HEK293T (cell line): ENCODE measurements around the gene TRIM2.

ENCODE experiments used
- CTCF ChIA-PET: fragments of 350-600 bp; formaldehyde crosslinking; extraction: SDS; loops from one replicate; lab custom pipeline; 2021; ENCODE audit warnings: antibody characterized with exemption, inconsistent platforms; lab: Yijun Ruan, JAX
- POLR2A ChIA-PET: fragments of 350-600 bp; formaldehyde crosslinking; extraction: SDS; loops from one replicate; lab custom pipeline; 2020; ENCODE audit warnings: antibody characterized with exemption, inconsistent platforms; lab: Yijun Ruan, JAX
- DNase-seq: peaks from one replicate; pipeline ENCODE4 v3.0.0; 2012; ENCODE audit warnings: mixed read lengths; ENCODE audit errors: extremely low spot score
- ARNT ChIP-seq: fragments of 450-650 bp; IDR thresholded peaks from 2 replicates; pipeline ENCODE4 v1.6.1; 2017; ENCODE audit warnings: mild to moderate bottlenecking
- BHLHE40 ChIP-seq: fragments of 450-650 bp; IDR thresholded peaks from 2 replicates; pipeline ENCODE4 v1.6.1; 2016; ENCODE audit warnings: mild to moderate bottlenecking, moderate library complexity, borderline replicate concordance
- CTBP1 ChIP-seq: fragments of 450-650 bp; IDR thresholded peaks from 2 replicates; pipeline ENCODE4 v1.6.1; 2016; ENCODE audit warnings: borderline replicate concordance
- ELF4 ChIP-seq: fragments of 450-650 bp; IDR thresholded peaks from 2 replicates; pipeline ENCODE4 v1.6.1; 2017; ENCODE audit warnings: antibody characterized with exemption
- FOXA1 ChIP-seq: fragments of 450-650 bp; IDR thresholded peaks from 2 replicates; pipeline ENCODE4 v1.6.1; 2016; ENCODE audit warnings: mild to moderate bottlenecking
- FOXK2 ChIP-seq: fragments of 450-650 bp; IDR thresholded peaks from 2 replicates; pipeline ENCODE4 v1.6.1; 2016; ENCODE audit warnings: mild to moderate bottlenecking
- FOXM1 ChIP-seq: fragments of 450-650 bp; IDR thresholded peaks from 2 replicates; pipeline ENCODE4 v1.6.1; 2017; ENCODE audit warnings: mild to moderate bottlenecking, borderline replicate concordance
- HDGF ChIP-seq: fragments of 450-650 bp; IDR thresholded peaks from 2 replicates; pipeline ENCODE4 v1.6.1; 2017; ENCODE audit warnings: antibody characterized with exemption, borderline replicate concordance
- L3MBTL2 ChIP-seq: fragments of 450-650 bp; conservative IDR thresholded peaks from 2 replicates; pipeline ENCODE4 v1.6.1; 2016; ENCODE audit warnings: mild to moderate bottlenecking
- LEF1 ChIP-seq: fragments of 450-650 bp; IDR thresholded peaks from 2 replicates; pipeline ENCODE4 v1.6.1; 2017; ENCODE audit warnings: mild to moderate bottlenecking, borderline replicate concordance
- NFRKB ChIP-seq: fragments of 450-650 bp; IDR thresholded peaks from 2 replicates; pipeline ENCODE4 v1.6.1; 2016; ENCODE audit warnings: mild to moderate bottlenecking, moderate library complexity
- SP1 ChIP-seq: fragments of 450-650 bp; IDR thresholded peaks from 2 replicates; pipeline ENCODE4 v1.6.1; 2017
- SUZ12 ChIP-seq: fragments of 450-650 bp; IDR thresholded peaks from 2 replicates; pipeline ENCODE4 v1.6.1; 2016; ENCODE audit warnings: mild to moderate bottlenecking
- TARDBP ChIP-seq: fragments of 450-650 bp; IDR thresholded peaks from 2 replicates; pipeline ENCODE4 v1.6.1; 2016
- ZNF384 ChIP-seq: fragments of 450-650 bp; IDR thresholded peaks from 2 replicates; pipeline ENCODE4 v1.6.1; 2016
- TF ChIP-seq, protein P1 (sequence below): fragments of 450-650 bp; IDR thresholded peaks from 2 replicates; pipeline ENCODE4 v1.6.1; 2016

Gene TRIM2

DNA sequence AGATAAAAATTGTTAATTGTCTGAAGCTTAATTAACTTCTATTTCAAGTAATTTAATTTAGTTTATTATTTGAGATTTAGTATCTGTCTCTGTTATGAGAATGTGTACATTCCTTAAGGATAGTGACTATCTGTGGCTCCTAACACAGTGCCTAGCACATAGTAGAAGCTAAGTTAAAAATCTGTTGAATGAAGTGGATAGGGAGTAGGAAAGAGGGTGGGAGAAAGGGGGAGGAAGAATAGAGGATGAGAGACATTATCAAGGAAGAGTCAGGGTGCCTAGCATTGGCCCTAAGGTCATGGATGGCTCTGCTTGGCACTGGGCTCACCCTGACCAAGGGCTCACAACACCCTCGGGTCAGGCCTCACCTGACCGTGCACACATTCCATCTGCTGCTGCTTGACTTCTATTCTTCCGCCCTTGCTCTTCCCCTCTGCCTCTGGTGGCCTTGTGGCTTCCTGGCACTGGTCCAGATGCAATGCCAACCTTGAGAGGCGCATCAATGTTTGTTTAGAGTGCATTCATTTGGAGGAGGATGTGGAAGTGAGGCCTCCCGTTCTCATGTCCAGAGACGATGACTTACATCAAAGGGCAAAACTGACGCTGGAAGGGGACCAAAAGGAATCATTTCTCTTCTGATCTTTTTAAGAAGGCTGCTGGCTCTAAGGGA is 42.3 kb downstream of the TRIM2 start:
- ChIA-PET CTCF (no interaction called here), POLR2A (no interaction called here)
- DNase-seq: no peak
- TF ChIP-seq ZNF384 (no peak), LEF1 (no peak), FOXA1 (no peak), SP1 (no peak), SUZ12 (no peak), ARNT (no peak), NFRKB (no peak), FOXM1 (no peak), L3MBTL2 (no peak), CTBP1 (no peak), HDGF (no peak), TARDBP (no peak), ELF4 (no peak), BHLHE40 (no peak), FOXK2 (no peak)
- TF ChIP-seq, protein P1, sequence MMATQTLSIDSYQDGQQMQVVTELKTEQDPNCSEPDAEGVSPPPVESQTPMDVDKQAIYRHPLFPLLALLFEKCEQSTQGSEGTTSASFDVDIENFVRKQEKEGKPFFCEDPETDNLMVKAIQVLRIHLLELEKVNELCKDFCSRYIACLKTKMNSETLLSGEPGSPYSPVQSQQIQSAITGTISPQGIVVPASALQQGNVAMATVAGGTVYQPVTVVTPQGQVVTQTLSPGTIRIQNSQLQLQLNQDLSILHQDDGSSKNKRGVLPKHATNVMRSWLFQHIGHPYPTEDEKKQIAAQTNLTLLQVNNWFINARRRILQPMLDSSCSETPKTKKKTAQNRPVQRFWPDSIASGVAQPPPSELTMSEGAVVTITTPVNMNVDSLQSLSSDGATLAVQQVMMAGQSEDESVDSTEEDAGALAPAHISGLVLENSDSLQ: no peak

DNA sequence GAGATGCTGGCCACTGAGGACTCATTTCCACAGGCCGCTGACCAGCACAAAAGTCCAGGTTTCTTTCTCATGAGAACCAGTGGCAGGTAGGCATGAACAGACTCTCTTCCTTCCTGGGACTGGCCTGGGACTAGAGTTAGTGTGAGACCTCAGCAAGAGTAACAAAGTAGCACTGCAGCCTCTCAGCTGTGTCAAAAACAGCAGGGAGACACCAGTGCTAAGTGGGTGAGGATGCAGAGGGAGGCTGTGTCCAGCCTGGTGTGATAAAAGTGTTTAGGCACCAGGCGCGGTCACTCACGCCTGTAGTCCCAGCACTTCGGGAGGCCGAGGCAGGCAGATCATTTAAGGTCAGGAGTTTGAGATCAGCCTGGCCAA is 42.9 kb downstream of the TRIM2 start:
- TF ChIP-seq, protein P1: no peak
- TF ChIP-seq ZNF384 (no peak), FOXM1 (no peak), HDGF (no peak), BHLHE40 (no peak), ARNT (no peak), CTBP1 (no peak), SUZ12 (no peak), ELF4 (no peak), LEF1 (no peak), FOXK2 (no peak), TARDBP (no peak), NFRKB (no peak), SP1 (no peak)
- DNase-seq: no peak
- POLR2A ChIA-PET: interaction anchor here (1.2 kb wide), 1 partner anchor 10 kb away, joined by 4 read pairs; no protein-coding TSS in a partner anchor
- CTCF ChIA-PET: interaction anchor here (0.6 kb wide), 1 partner anchor 12 kb away, joined by 9 read pairs; no protein-coding TSS in a partner anchor

DNA sequence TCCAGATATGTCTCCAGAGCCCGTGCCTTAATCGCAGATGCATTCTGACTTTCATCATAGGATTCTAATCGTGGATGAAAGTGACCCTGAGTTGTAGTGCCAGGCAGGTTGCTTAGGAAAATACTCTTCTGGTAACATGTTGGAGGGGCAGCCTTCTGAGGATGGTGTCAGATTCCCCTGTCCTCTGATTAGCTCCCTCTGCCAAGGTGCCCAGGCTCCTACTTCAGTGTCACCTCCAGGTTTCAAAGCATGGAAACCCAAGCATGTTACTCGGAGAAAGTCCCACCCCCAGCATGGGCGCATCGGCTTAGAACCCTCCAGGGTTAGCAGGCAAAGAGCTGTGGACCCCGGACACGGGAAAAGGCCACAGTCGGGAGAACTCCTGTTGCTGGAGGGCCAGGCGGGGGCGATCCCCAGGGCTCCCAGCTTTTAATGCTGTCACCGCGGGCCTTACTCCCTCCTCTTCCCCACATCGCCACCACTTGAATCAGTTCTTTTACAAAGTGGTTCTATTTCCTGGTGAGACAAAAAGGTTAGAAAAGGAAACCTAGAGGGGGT is 44.5 kb downstream of the TRIM2 start:
- POLR2A ChIA-PET: interaction anchor here (0.7 to 2.9 kb wide), 15 partner anchors 8 to 106 kb away, joined by 3 to 18 read pairs (median 4); partner anchors contain the start of gene TRIM2
- DNase-seq: peak; percentile 33
- TF ChIP-seq FOXA1: no peak
- TF ChIP-seq BHLHE40: no peak
- no peak for TF ChIP-seq ELF4
- TF ChIP-seq SUZ12: no peak
- no peak for TF ChIP-seq CTBP1
- no peak for TF ChIP-seq HDGF
- TF ChIP-seq TARDBP: no peak
- no peak for TF ChIP-seq L3MBTL2
- no peak for TF ChIP-seq FOXM1
- CTCF ChIA-PET: interaction anchor here (0.6 to 2.4 kb wide), 2 partner anchors 28 to 106 kb away, joined by 5 to 11 read pairs; no protein-coding TSS in a partner anchor

DNA sequence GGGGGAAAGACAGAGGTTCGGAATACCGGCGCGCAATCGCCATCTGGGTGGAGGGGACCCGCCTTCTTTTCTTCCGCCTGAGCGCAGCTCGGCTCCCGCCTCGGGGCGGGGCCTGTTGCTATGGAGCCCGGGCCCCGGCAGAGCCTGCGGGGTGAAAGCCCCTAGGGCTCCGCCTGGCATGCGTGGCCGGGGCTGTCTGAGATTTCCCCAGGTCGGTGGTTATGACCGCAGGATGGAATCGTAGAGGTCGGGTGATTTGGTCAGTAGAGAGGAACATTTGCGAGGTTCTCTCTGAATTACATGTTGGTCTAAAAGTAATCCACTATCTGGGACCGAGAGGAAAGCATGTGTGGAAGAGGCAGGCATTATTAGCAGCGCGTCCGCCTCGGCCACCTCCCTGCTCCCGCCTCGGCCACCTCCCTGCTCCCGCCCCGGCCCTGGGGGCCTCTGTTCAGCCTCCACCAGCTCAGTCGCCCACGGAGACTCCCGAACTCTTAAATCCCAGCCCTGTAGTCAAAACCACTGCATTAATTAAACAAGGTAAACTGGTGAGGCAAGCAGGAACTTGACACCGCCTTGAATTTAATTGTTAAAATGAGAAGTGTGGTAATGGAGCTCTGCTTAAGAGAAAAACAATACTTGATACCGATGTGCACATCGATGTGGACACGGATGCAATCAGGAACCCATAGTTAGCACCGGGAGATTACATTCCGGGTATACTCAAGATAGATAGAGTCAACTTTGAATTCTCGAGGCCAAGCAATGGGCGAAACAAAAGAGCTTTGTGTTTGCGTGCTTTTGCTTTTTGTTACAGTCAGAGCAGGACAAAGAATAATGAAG is 45.2 kb downstream of the TRIM2 start:
- TF ChIP-seq L3MBTL2 (peak; percentile 39), TARDBP (no peak), ARNT (no peak)
- ChIA-PET CTCF (interaction anchor here (0.6 to 2.4 kb wide), 3 partner anchors 9 to 107 kb away, joined by 4 to 11 read pairs (median 5); no protein-coding TSS in a partner anchor), POLR2A (interaction anchor here (0.7 to 2.9 kb wide), 18 partner anchors 8 to 107 kb away, joined by 3 to 18 read pairs (median 4); partner anchors contain the start of gene TRIM2)
- peak; percentile 93 for DNase-seq

DNA sequence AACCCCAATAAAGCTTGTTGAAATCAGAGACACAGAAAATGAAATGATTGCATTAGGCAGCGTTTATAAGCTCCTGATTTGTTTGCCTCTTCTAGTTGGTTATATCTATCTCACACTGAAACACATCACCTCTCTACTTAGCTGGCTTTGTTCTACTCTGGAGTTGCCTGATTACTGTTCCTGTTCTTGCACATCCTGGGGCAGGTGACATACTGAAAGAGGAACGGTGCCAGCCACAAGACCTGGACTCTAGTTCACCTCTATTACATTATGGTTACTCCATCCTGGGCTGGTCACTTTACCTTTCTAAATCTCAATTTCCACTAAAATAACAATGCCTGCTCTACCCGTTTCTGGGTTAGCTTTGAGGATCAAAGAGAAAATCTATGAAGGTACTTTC is 47.9 kb downstream of the TRIM2 start:
- TF ChIP-seq, protein P1: no peak
- TF ChIP-seq ARNT (no peak), L3MBTL2 (no peak), ELF4 (no peak), FOXK2 (no peak), CTBP1 (no peak), FOXA1 (no peak), HDGF (no peak)
- CTCF ChIA-PET: interaction anchor here (0.6 kb wide), 1 partner anchor 29 kb away, joined by 3 read pairs; no protein-coding TSS in a partner anchor
- POLR2A ChIA-PET: no interaction called here
- DNase-seq: no peak
